ENCODE measurements around the gene WNT9B. TPM values are rescaled to one million over a fixed set of nuclear protein-coding genes. Genes with fewer than 3 reads are reported as not detected.

The WNT9B gene
- total and polyA plus RNA-seq, 8 donors, result 0.12 to 0.32 (median 0.28) TPM; not detected in 3

DNA sequence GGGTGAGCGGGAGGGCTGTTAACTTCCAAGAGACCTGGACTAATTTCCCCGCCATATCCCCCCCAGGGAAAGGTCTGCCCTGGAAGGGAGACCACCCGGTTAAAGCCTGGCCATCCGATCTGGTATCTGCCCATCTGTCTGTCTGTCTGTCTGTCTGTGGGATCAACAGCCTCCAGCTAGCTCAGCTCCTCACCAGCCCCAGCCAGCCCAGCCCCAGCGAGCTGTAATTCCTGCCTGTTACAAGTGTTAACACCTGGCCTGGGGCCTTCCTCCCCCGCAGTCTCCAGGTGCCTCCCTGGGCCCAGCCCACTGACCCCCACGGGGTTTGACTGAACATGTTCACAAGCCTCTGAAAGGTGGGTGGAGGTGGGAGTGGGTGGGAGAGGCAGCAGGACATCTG, 36.9 kb upstream of the WNT9B start:
- H3K4me3 ChIP-seq, result no peak overlapping the region
- no peaks in the 10 kb centered on the region for H3K9me3 ChIP-seq
- ATAC-seq (no peak), DNase-seq (no peak), FAIRE-seq (no peak)
- H3K4me1 ChIP-seq, result peaks cover 0 to 10% (median 0%) of the 10 kb centered on the region in 3 donors
- H3K27ac ChIP-seq, result no peak overlapping the region
- peaks cover 0 to 4% (median 0%) of the 10 kb centered on the region in 4 donors for H3K27me3 ChIP-seq
- TF ChIP-seq, protein P1, sequence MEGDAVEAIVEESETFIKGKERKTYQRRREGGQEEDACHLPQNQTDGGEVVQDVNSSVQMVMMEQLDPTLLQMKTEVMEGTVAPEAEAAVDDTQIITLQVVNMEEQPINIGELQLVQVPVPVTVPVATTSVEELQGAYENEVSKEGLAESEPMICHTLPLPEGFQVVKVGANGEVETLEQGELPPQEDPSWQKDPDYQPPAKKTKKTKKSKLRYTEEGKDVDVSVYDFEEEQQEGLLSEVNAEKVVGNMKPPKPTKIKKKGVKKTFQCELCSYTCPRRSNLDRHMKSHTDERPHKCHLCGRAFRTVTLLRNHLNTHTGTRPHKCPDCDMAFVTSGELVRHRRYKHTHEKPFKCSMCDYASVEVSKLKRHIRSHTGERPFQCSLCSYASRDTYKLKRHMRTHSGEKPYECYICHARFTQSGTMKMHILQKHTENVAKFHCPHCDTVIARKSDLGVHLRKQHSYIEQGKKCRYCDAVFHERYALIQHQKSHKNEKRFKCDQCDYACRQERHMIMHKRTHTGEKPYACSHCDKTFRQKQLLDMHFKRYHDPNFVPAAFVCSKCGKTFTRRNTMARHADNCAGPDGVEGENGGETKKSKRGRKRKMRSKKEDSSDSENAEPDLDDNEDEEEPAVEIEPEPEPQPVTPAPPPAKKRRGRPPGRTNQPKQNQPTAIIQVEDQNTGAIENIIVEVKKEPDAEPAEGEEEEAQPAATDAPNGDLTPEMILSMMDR (IDR thresholded peaks at IDR 0.05), result no peak
- H3K36me3 ChIP-seq, result no peaks in the 10 kb centered on the region
- intact Hi-C loops (cut with DNase I), result no loop called here
- WGBS, 2 donors, result 66 to 75% methylated on average over 7 of the region's 7 CpGs

DNA sequence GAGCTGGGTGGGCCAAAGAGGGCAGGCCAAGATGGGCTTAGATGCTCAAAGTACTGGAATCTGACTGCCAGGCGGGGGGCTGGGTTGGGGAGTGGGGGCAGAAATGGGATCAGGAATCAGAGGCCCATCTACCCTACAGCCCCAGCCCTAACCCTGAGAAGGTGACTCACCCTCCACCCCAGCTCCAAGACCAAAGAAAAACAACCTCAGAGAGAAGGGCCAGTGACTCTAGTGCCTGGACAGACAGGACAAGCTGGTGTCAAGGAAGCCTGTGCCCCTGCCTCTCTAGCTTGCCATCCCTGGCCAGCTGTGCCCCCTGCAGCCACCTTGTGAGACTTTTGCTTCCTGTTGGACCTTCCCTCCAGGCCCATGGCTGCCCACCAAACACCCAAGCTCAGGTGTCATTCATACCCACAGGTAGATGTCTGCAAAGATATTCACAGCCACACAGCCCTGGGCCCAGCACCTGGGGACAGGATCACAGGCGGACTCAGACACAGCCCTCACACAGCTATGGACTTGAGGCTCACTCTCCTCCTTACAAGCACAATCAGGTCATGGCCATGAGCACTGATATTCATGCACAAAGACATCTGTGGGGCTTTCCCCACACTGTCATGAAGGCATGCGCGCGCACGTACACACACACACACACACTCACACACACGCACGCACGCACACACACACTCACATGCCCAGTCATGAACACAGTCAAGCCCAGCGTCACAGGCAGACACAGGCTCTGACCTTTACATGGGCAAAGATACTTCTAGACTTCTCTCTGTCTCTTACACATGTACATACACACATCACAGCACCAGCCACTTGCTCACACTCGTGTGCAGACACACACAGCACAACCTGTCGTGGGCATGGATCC, 35.7 kb upstream of the WNT9B start:
- TF ChIP-seq, protein P1 (IDR thresholded peaks at IDR 0.05), result no peak
- H3K4me3 ChIP-seq, result no peak overlapping the region
- ATAC-seq (no peak), DNase-seq (no peak), FAIRE-seq (no peak)
- 79 to 80% methylated on average over 12 of the region's 12 CpGs for WGBS, 2 donors
- H3K4me1 ChIP-seq, result peaks cover 0 to 10% (median 0%) of the 10 kb centered on the region in 3 donors
- H3K27ac ChIP-seq, result no peak overlapping the region
- intact Hi-C loops (cut with DNase I), result no loop called here
- H3K36me3 ChIP-seq, result no peaks in the 10 kb centered on the region
- H3K9me3 ChIP-seq, result no peaks in the 10 kb centered on the region
- H3K27me3 ChIP-seq, result peaks cover 0 to 10% (median 2%) of the 10 kb centered on the region in 4 donors

DNA sequence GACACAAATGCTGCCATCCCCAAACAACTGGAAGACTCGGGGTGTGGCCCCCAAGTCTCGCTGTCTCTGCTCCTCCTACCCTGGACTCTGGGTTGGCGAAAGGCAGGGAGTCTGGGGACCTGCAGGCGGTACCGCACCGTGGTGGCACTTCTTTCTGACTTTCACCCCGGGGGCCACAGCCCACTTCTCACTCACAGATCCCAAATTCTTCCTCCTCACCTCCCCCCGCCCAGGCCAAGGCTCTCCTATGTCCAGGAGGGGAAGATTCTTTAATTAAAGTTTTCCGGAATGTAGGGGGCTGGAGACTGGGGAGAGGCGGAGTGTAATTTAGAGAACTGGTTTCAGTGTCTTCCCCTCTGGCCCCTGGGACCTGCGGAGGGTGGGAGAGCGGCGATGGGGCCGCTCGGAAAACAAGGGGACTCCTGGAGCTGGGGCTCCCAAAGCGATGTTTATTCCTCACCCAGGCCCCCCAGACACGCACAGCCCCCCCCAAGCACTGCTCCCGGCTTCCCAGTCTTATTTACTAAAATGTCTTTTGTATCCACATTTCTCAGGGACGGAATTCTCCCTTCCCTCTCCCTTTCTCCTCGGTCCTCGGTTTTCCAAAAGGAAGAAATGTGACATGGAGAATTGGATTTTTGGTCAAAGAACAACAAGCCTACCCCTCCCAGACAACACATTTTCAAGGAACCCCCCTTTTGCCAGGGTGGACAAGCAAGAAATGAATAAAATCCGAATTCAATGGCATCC, 34.1 kb upstream of the WNT9B start:
- no peak overlapping the region for H3K4me3 ChIP-seq
- H3K27ac ChIP-seq, result no peak overlapping the region
- no peaks in the 10 kb centered on the region for H3K36me3 ChIP-seq
- FAIRE-seq, result no peak
- no peak for DNase-seq
- intact Hi-C loops (cut with DNase I), result no loop called here
- H3K4me1 ChIP-seq, result peaks cover 0 to 10% (median 0%) of the 10 kb centered on the region in 3 donors
- TF ChIP-seq, protein P1 (IDR thresholded peaks at IDR 0.05), result no peak
- WGBS, 2 donors, result 51 to 55% methylated on average over 19 to 22 of the region's 22 CpGs
- peaks cover 0 to 15% (median 4%) of the 10 kb centered on the region in 4 donors for H3K27me3 ChIP-seq
- ATAC-seq, result no peak
- no peaks in the 10 kb centered on the region for H3K9me3 ChIP-seq

DNA sequence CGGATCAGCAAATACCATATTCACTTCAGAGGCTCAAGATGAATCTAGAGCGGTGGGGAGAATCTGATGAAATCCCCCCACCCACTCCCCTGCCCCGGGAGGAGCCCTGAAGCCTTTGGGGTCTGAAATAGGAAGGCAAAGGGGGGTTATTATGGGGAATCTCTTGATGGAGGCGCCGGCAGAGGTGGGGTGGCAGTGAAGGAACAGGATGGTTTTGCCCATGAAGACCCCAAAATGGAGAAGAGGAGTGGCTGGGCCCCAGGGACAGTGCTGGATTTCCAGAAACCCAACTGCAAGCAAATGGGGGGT, 33.5 kb upstream of the WNT9B start:
- Histone ChIP-seq H3K27me3 (peaks cover 0 to 20% (median 4%) of the 10 kb centered on the region in 4 donors), H3K4me3 (no peak overlapping the region), H3K4me1 (peaks cover 0 to 10% (median 0%) of the 10 kb centered on the region in 3 donors), H3K27ac (no peak overlapping the region), H3K9me3 (no peaks in the 10 kb centered on the region), H3K36me3 (no peaks in the 10 kb centered on the region)
- FAIRE-seq, result no peak
- ATAC-seq, result no peak
- TF ChIP-seq, protein P1 (IDR thresholded peaks at IDR 0.05), result no peak
- intact Hi-C loops (cut with DNase I), result no loop called here
- no peak for DNase-seq
- 30 to 36% methylated on average over 5 of the region's 5 CpGs for WGBS, 2 donors
